GM10266 (cell line): ENCODE results near the gene ZIC5.

Experiments
- DNase-seq: peaks from one replicate; pipeline ENCODE4 v3.0.0; 2012; ENCODE audit errors: extremely low spot score
- CTCF ChIP-seq: IDR thresholded peaks from 2 replicates; pipeline ENCODE4 v1.5.1; 2012; ENCODE audit warnings: mild to moderate bottlenecking, low read depth; ENCODE audit not compliant: control insufficient read depth, insufficient read depth; ENCODE audit errors: missing control alignments

The ZIC5 gene

GRCh38 chr13:99977334-99977911, 5.9 kb upstream of the ZIC5 start:
- TF ChIP-seq CTCF: no peak
- no peak for DNase-seq

GRCh38 chr13:99976575-99976974, 5.0 kb upstream of the ZIC5 start:
- TF ChIP-seq CTCF: no peak
- no peak for DNase-seq

GRCh38 chr13:99975626-99976025, 4.1 kb upstream of the ZIC5 start:
- TF ChIP-seq CTCF: no peak
- DNase-seq: no peak

- no peak for DNase-seq
- TF ChIP-seq CTCF: no peak
Observed at GRCh38 chr13:99974939-99975561, 3.5 kb upstream of the ZIC5 start.

- no peak for DNase-seq
- no peak for TF ChIP-seq CTCF
Observed at GRCh38 chr13:99974296-99974938, 2.9 kb upstream of the ZIC5 start.

GRCh38 chr13:99973808-99974185, 2.2 kb upstream of the ZIC5 start:
- TF ChIP-seq CTCF: no peak
- DNase-seq: no peak

GRCh38 chr13:99973163-99973807, 1.7 kb upstream of the ZIC5 start:
- DNase-seq: no peak
- TF ChIP-seq CTCF: no peak
